Mesothelial cell of epicardium (in vitro differentiated cells): ENCODE measurements around the gene DNAJB8. TPM values are rescaled to one million over a fixed set of nuclear protein-coding genes. Genes with fewer than 3 reads are reported as not detected.

Experiments
- DNase-seq, 2 experiments: peaks; one replicate each; pipeline ENCODE4 v3.0.0; 2021; ENCODE audit warnings: low spot score in 2 of 2; ENCODE audit not compliant: unreplicated experiment in 2 of 2
- H3K27ac Mint-ChIP-seq: 2 replicates; pipeline ENCODE4 v1.8.0; 2021; ENCODE audit warnings: mixed read lengths
- H3K27me3 Mint-ChIP-seq: 2 replicates; pipeline ENCODE4 v1.8.0; 2021; ENCODE audit warnings: low read depth, mixed read lengths
- H3K36me3 Mint-ChIP-seq: 2 replicates; pipeline ENCODE4 v1.8.0; 2021; ENCODE audit warnings: mixed read lengths
- H3K4me1 Mint-ChIP-seq: 2 replicates; pipeline ENCODE4 v1.8.0; 2021; ENCODE audit warnings: mixed read lengths
- H3K4me3 Mint-ChIP-seq: 2 replicates; pipeline ENCODE4 v1.8.0; 2021; ENCODE audit warnings: mild to moderate bottlenecking, moderate library complexity, mixed read lengths
- H3K9me3 Mint-ChIP-seq: 2 replicates; pipeline ENCODE4 v1.8.0; 2021; ENCODE audit warnings: mixed read lengths
- CTCF ChIP-seq: fragments of 200-600 bp; sonication (generic); IDR thresholded peaks from one replicate; pipeline ENCODE4 v1.5.0; 2021; ENCODE audit warnings: antibody characterized with exemption; ENCODE audit not compliant: unreplicated experiment
- total RNA-seq: library from RNA; stranded (reverse); gene quantifications from 3 replicates; pipeline ENCODE4 v1.2.1, GENCODE V29; 2021

Gene DNAJB8
- total RNA-seq, 1 donor from 2014 or later = not detected

DNA sequence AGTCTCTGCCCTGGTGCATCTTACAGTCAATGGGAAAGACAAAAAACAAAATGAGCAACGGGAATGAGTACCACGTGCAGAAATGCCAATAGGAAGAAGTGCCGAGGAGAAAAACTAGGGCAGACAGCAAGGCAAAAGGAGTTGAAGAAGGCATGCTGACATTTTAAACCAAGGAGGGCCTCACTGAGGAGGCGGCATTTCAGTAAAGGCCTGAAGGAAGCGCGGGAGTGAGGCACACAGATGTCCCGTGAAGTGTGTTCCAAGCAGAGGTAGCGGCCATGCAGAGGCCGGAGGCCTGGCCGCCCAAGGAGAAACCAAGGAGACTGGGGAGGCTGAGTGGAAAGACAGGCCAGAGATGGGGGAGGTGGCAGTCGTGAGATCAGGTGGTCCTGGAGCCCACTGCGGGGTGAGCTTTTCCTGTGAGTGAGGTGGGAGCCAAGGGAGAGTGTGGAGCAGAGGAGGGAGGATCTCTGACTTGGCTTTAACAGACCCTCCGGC lies 34.8 kb downstream of the DNAJB8 start:
- Mint-ChIP-seq H3K27me3 (peaks cover 18% of the 10 kb centered on the region), H3K4me1 (peaks cover 41% of the 10 kb centered on the region), H3K9me3 (peaks cover 7% of the 10 kb centered on the region), H3K4me3 (peak overlapping the region; percentile 87), H3K36me3 (no peaks in the 10 kb centered on the region), H3K27ac (peak overlapping the region; percentile 88)
- TF ChIP-seq CTCF = no peak
- no peak for DNase-seq

GRCh38 chr3:128430731-128431130 lies 36.0 kb downstream of the DNAJB8 start:
- no peak for DNase-seq
- Mint-ChIP-seq H3K27me3 (peaks cover 18% of the 10 kb centered on the region), H3K9me3 (no peaks in the 10 kb centered on the region), H3K36me3 (no peaks in the 10 kb centered on the region), H3K4me3 (peak overlapping the region; percentile 5), H3K4me1 (peaks cover 41% of the 10 kb centered on the region), H3K27ac (no peak overlapping the region)
- no peak for TF ChIP-seq CTCF

GRCh38 chr3:128430301-128430700 lies 36.4 kb downstream of the DNAJB8 start:
- TF ChIP-seq CTCF = no peak
- H3K27ac Mint-ChIP-seq = no peak overlapping the region
- H3K9me3 Mint-ChIP-seq = no peaks in the 10 kb centered on the region
- H3K4me3 Mint-ChIP-seq = no peak overlapping the region
- peaks cover 18% of the 10 kb centered on the region for H3K27me3 Mint-ChIP-seq
- no peak for DNase-seq
- H3K4me1 Mint-ChIP-seq = peaks cover 41% of the 10 kb centered on the region
- H3K36me3 Mint-ChIP-seq = no peaks in the 10 kb centered on the region

DNA sequence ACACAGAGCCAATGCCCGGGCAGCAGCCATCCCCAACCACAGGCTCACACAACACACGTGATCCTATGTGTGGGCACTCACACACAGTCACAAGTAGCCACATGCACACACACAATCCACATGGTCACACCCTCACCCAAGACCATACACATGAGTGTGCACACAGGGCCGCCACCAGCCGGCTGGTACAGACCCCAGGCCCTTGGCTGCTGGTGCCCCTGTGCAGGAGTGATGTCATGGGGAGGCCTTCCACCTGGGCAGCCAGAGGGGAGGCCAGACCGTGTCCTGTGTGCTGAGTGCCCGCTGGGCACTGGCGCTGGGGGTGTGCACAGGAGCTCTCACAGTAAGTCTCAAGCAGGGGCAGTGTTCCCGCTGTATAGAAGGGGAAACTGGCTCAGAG lies 36.9 kb downstream of the DNAJB8 start:
- Mint-ChIP-seq H3K36me3 (no peaks in the 10 kb centered on the region), H3K27ac (no peak overlapping the region), H3K4me1 (peaks cover 41% of the 10 kb centered on the region), H3K9me3 (no peaks in the 10 kb centered on the region), H3K27me3 (peaks cover 18% of the 10 kb centered on the region), H3K4me3 (no peak overlapping the region)
- DNase-seq = no peak
- TF ChIP-seq CTCF = no peak

- Mint-ChIP-seq H3K27ac (no peak overlapping the region), H3K4me1 (peaks cover 43% of the 10 kb centered on the region), H3K4me3 (no peak overlapping the region), H3K27me3 (peaks cover 18% of the 10 kb centered on the region), H3K9me3 (no peaks in the 10 kb centered on the region), H3K36me3 (no peaks in the 10 kb centered on the region)
- TF ChIP-seq CTCF = no peak
- no peak for DNase-seq
Measured at GRCh38 chr3:128429275-128429674, 37.4 kb downstream of the DNAJB8 start.
